ENCODE results near the gene FAM219A.

The FAM219A gene

DNA sequence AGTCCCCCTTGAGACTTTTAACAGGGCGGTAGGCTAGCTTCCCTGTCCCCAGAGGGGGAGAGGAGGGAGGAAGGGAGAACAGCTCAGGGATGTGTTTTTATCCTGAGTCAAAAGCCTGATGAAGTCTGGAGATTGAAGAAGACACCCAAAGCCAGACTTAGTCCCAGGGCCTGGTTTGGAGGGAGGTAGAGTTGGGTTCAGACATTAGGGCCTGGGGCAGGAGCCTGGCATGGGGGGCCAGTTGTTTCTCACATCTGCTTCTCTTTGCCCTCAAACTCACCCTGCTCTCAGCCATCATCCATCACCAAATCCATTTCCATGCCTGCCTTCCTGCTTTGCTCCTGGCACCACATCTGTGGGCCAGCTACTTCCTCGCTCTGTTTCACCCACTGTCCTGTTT is 84.6 kb downstream of the FAM219A start (continued):
- TF ChIP-seq GLIS3 (CRISPR knock-in tag; IDR thresholded peaks at IDR 0.05) (no peak), SNAI2 (CRISPR knock-in tag; IDR thresholded peaks at IDR 0.05) (no peak), ZC3H10 (CRISPR knock-in tag; IDR thresholded peaks at IDR 0.05) (no peak)
- TF ChIP-seq, protein P1, sequence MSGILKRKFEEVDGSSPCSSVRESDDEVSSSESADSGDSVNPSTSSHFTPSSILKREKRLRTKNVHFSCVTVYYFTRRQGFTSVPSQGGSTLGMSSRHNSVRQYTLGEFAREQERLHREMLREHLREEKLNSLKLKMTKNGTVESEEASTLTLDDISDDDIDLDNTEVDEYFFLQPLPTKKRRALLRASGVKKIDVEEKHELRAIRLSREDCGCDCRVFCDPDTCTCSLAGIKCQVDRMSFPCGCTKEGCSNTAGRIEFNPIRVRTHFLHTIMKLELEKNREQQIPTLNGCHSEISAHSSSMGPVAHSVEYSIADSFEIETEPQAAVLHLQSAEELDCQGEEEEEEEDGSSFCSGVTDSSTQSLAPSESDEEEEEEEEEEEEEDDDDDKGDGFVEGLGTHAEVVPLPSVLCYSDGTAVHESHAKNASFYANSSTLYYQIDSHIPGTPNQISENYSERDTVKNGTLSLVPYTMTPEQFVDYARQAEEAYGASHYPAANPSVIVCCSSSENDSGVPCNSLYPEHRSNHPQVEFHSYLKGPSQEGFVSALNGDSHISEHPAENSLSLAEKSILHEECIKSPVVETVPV (CRISPR knock-in tag; IDR thresholded peaks at IDR 0.05) = no peak
- TF ChIP-seq, protein P2, sequence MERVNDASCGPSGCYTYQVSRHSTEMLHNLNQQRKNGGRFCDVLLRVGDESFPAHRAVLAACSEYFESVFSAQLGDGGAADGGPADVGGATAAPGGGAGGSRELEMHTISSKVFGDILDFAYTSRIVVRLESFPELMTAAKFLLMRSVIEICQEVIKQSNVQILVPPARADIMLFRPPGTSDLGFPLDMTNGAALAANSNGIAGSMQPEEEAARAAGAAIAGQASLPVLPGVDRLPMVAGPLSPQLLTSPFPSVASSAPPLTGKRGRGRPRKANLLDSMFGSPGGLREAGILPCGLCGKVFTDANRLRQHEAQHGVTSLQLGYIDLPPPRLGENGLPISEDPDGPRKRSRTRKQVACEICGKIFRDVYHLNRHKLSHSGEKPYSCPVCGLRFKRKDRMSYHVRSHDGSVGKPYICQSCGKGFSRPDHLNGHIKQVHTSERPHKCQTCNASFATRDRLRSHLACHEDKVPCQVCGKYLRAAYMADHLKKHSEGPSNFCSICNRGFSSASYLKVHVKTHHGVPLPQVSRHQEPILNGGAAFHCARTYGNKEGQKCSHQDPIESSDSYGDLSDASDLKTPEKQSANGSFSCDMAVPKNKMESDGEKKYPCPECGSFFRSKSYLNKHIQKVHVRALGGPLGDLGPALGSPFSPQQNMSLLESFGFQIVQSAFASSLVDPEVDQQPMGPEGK (CRISPR knock-in tag; IDR thresholded peaks at IDR 0.05; ENCODE audit: borderline replicate concordance) = no peak

DNA sequence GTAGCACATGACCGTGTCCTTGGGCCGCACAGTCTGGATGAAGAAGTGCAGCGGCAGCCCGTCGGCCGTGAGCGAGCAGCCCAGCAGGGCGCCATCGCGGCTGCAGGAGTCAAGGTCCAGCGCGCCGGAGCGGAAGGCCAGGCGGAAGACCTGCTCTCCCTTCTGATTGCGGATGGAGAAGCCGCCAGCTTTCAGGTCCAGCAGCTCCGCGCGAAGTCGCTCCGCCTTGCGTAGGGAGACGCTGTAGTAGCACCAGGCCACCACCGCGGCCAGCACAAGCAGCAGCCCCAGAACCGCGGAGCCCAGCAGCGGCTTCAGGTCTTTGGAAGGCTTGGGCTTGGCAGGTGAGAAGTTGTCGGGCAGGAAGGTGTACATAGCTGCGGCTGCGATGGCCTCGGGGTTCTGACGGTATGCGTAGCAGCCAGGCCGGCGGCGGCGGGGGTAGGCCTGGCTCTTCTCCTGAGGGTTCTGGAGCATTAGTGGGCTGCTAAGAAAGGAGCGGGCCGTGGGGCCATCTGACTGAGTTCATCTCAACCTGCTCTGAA is 85.8 kb downstream of the FAM219A start:
- ATAC-seq = no peak

DNA sequence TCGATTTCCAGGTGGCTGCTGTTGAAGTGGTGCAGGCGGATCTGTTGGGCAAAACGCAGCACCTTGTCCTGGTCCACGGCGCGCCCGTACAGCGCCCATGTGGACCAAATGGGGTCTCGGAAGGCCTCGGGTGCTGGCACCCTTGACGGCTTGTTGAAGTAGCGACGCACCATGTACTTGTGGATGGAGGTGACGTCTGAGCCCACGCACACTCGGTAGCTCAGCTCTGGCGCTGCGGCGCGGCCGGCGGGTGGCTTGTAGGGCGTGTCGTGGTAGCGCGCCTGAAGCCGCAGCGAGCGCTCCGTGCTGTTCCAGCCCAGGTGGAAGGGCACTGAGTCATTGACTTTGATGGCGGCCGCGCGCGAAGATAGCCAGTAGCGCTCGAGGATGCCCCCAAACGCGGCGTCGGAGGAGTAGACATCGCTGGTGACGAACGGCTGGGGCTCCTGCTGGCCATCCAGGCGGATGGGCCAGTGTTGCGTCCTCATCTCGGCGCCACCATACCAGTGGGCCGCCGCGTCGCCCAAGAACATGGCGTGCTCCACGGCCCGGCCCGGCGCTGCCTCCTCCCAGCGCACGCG is 86.4 kb downstream of the FAM219A start:
- ATAC-seq = no peak
- TF ChIP-seq GLIS3 (CRISPR knock-in tag; IDR thresholded peaks at IDR 0.05) (no peak), ZFP30 (CRISPR knock-in tag; IDR thresholded peaks at IDR 0.05) (no peak), TCF4 (CRISPR knock-in tag; IDR thresholded peaks at IDR 0.05; ENCODE audit: borderline replicate concordance) (no peak), ZNF565 (CRISPR knock-in tag; conservative IDR thresholded peaks at IDR 0.05; ENCODE audit: low read depth) (no peak)
- TF ChIP-seq, protein P2 (CRISPR knock-in tag; IDR thresholded peaks at IDR 0.05; ENCODE audit: borderline replicate concordance) = no peak

More for the DNA sequence above, 85.8 kb downstream of the FAM219A start:
- TF ChIP-seq ZNF70 (CRISPR knock-in tag; IDR thresholded peaks at IDR 0.05) (no peak), PPARA (CRISPR knock-in tag; IDR thresholded peaks at IDR 0.05; ENCODE audit: borderline replicate concordance) (no peak), ARNTL (CRISPR knock-in tag; IDR thresholded peaks at IDR 0.05; ENCODE audit: borderline replicate concordance, low read depth) (no peak), GLIS3 (CRISPR knock-in tag; IDR thresholded peaks at IDR 0.05) (no peak), CSDC2 (CRISPR knock-in tag; IDR thresholded peaks at IDR 0.05) (no peak), BACH2 (CRISPR knock-in tag; IDR thresholded peaks at IDR 0.05; ENCODE audit: borderline replicate concordance) (no peak), SNAI2 (CRISPR knock-in tag; IDR thresholded peaks at IDR 0.05) (no peak)
- TF ChIP-seq, protein P1 (CRISPR knock-in tag; IDR thresholded peaks at IDR 0.05) = no peak
- TF ChIP-seq, protein P3, sequence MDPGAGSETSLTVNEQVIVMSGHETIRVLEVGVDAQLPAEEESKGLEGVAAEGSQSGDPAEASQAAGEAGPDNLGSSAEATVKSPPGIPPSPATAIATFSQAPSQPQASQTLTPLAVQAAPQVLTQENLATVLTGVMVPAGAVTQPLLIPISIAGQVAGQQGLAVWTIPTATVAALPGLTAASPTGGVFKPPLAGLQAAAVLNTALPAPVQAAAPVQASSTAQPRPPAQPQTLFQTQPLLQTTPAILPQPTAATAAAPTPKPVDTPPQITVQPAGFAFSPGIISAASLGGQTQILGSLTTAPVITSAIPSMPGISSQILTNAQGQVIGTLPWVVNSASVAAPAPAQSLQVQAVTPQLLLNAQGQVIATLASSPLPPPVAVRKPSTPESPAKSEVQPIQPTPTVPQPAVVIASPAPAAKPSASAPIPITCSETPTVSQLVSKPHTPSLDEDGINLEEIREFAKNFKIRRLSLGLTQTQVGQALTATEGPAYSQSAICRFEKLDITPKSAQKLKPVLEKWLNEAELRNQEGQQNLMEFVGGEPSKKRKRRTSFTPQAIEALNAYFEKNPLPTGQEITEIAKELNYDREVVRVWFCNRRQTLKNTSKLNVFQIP (CRISPR knock-in tag; IDR thresholded peaks at IDR 0.05; ENCODE audit: borderline replicate concordance, low read depth) = no peak

DNA sequence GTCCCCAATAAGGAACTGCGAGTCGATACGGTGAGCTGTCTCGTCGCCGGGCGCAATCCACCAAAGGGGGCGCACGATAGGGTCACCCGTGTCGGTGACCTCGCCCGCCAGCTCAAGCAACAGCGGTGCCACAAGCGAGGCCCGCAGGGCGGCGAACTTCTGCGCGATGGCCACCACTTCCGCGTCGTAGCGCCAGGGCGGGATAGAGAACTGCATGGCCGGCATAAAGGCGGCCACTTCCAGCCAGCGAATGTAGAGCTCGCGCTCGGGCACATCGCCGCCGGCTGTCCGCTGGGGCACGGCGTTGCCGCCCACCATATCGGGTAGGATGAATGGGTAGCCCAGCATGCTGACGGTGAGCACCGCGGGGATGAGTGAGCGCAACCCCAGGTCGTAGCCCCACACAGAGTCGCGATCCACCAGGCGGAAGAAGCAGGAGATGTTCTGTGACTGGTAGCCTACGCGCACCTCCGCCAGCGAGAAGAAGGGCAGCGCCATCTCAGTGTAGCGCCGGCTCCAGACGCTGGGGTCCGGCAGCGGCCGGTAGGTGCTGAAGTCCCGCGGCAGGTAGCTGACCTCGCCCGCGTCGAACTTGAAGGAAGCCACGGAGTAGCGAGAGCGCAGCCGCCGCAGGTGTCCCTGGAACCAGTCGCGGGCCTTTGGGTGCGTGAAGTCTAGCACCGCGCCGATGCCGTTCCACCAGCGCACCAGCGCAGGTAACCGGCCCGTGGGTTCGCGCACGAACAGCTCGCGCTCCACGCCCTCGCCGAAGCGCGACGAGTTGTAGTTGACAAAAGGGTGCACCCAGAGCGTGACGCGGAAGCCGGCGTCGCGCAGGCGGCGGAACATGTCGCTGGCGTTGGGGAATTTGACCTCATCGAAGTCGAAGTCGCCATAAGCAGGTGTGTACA is 87.1 kb downstream of the FAM219A start:
- TF ChIP-seq ZNF565 (CRISPR knock-in tag; conservative IDR thresholded peaks at IDR 0.05; ENCODE audit: low read depth) (no peak), GLIS3 (CRISPR knock-in tag; IDR thresholded peaks at IDR 0.05) (no peak)
- TF ChIP-seq, protein P3 (CRISPR knock-in tag; IDR thresholded peaks at IDR 0.05; ENCODE audit: borderline replicate concordance, low read depth) = no peak
- ATAC-seq = no peak

All from SK-N-SH treated with all-trans-retinoic acid at 6 μM for 48 hours (cell line).